Type B pancreatic cell (in vitro differentiated cells): ENCODE measurements around the gene SETBP1. TPM values are rescaled to one million over a fixed set of nuclear protein-coding genes. Genes with fewer than 3 reads are reported as not detected.

Source experiments
- DNase-seq: peaks from one replicate; pipeline ENCODE4 v3.0.0; 2021; ENCODE audit warnings: mixed read lengths; ENCODE audit not compliant: unreplicated experiment; ENCODE audit errors: extremely low spot score
- H3K27ac Mint-ChIP-seq: 2 replicates; pipeline ENCODE4 v1.8.0; 2021; ENCODE audit warnings: mild to moderate bottlenecking, mixed read lengths
- H3K27me3 Mint-ChIP-seq: 2 replicates; pipeline ENCODE4 v1.8.0; 2021; ENCODE audit warnings: mixed read lengths
- H3K36me3 Mint-ChIP-seq: 2 replicates; pipeline ENCODE4 v1.8.0; 2021; ENCODE audit warnings: mixed read lengths
- H3K4me1 Mint-ChIP-seq: one replicate; pipeline ENCODE4 v1.8.0; 2021; ENCODE audit warnings: mixed read lengths; ENCODE audit not compliant: unreplicated experiment
- H3K4me3 Mint-ChIP-seq: 2 replicates; pipeline ENCODE4 v1.8.0; 2021; ENCODE audit warnings: mild to moderate bottlenecking, mixed read lengths
- H3K9me3 Mint-ChIP-seq: 2 replicates; pipeline ENCODE4 v1.8.0; 2021; ENCODE audit warnings: mixed read lengths
- CTCF ChIP-seq: fragments of 200-600 bp; sonication (generic); conservative IDR thresholded peaks from 2 replicates; pipeline ENCODE4 v1.5.0; 2021; ENCODE audit warnings: antibody characterized with exemption, mild to moderate bottlenecking
- total RNA-seq: library from RNA; stranded (reverse); gene quantifications from 2 replicates; pipeline ENCODE4 v1.2.1, GENCODE V29; 2021; ENCODE audit warnings: low replicate concordance

SETBP1 gene
- total RNA-seq, 1 donor from 2014 or later = 62.7 TPM

GRCh38 chr18:44750774-44751173 is 70.1 kb downstream of the SETBP1 start:
- no peak for TF ChIP-seq CTCF
- Mint-ChIP-seq H3K4me3 (no peak overlapping the region), H3K27ac (no peak overlapping the region), H3K36me3 (peaks cover 24% of the 10 kb centered on the region), H3K9me3 (peaks cover 5% of the 10 kb centered on the region), H3K4me1 (peaks cover 16% of the 10 kb centered on the region), H3K27me3 (peaks cover 3% of the 10 kb centered on the region)
- DNase-seq = no peak

GRCh38 chr18:44754567-44754966 is 73.9 kb downstream of the SETBP1 start:
- no peak for DNase-seq
- Mint-ChIP-seq H3K27ac (no peak overlapping the region), H3K4me3 (no peak overlapping the region), H3K36me3 (peaks cover 25% of the 10 kb centered on the region), H3K27me3 (no peaks in the 10 kb centered on the region), H3K4me1 (peaks cover 29% of the 10 kb centered on the region), H3K9me3 (peaks cover 5% of the 10 kb centered on the region)
- no peak for TF ChIP-seq CTCF

- peaks cover 12% of the 10 kb centered on the region for H3K9me3 Mint-ChIP-seq
- peak overlapping the region; percentile 21 for H3K27ac Mint-ChIP-seq
- H3K27me3 Mint-ChIP-seq = no peaks in the 10 kb centered on the region
- peaks cover 58% of the 10 kb centered on the region for H3K4me1 Mint-ChIP-seq
- peak overlapping the region; percentile 3 for H3K4me3 Mint-ChIP-seq
- peaks cover 21% of the 10 kb centered on the region for H3K36me3 Mint-ChIP-seq
- no peak for TF ChIP-seq CTCF
- no peak for DNase-seq
These were observed 78.4 kb downstream of the SETBP1 start for GRCh38 chr18:44758861-44759631.

GRCh38 chr18:44759925-44760342 is 79.2 kb downstream of the SETBP1 start:
- peaks cover 21% of the 10 kb centered on the region for H3K36me3 Mint-ChIP-seq
- peak overlapping the region; percentile 73 for H3K27ac Mint-ChIP-seq
- H3K4me3 Mint-ChIP-seq = no peak overlapping the region
- H3K9me3 Mint-ChIP-seq = peaks cover 14% of the 10 kb centered on the region
- H3K27me3 Mint-ChIP-seq = no peaks in the 10 kb centered on the region
- H3K4me1 Mint-ChIP-seq = peaks cover 64% of the 10 kb centered on the region
- DNase-seq = no peak
- TF ChIP-seq CTCF = no peak

GRCh38 chr18:44761812-44762211 is 81.1 kb downstream of the SETBP1 start:
- no peaks in the 10 kb centered on the region for H3K27me3 Mint-ChIP-seq
- no peak for DNase-seq
- H3K9me3 Mint-ChIP-seq = peaks cover 14% of the 10 kb centered on the region
- peaks cover 68% of the 10 kb centered on the region for H3K4me1 Mint-ChIP-seq
- peaks cover 26% of the 10 kb centered on the region for H3K36me3 Mint-ChIP-seq
- TF ChIP-seq CTCF = no peak
- H3K27ac Mint-ChIP-seq = no peak overlapping the region
- no peak overlapping the region for H3K4me3 Mint-ChIP-seq
